Iris pigment epithelial cell (primary cell): Measurements from ENCODE around the gene NTSR1.

Experiments
- DNase-seq: peaks from one replicate; pipeline ENCODE4 v3.0.0-alpha.2; 2011; ENCODE audit warnings: low read depth

Gene NTSR1

DNA sequence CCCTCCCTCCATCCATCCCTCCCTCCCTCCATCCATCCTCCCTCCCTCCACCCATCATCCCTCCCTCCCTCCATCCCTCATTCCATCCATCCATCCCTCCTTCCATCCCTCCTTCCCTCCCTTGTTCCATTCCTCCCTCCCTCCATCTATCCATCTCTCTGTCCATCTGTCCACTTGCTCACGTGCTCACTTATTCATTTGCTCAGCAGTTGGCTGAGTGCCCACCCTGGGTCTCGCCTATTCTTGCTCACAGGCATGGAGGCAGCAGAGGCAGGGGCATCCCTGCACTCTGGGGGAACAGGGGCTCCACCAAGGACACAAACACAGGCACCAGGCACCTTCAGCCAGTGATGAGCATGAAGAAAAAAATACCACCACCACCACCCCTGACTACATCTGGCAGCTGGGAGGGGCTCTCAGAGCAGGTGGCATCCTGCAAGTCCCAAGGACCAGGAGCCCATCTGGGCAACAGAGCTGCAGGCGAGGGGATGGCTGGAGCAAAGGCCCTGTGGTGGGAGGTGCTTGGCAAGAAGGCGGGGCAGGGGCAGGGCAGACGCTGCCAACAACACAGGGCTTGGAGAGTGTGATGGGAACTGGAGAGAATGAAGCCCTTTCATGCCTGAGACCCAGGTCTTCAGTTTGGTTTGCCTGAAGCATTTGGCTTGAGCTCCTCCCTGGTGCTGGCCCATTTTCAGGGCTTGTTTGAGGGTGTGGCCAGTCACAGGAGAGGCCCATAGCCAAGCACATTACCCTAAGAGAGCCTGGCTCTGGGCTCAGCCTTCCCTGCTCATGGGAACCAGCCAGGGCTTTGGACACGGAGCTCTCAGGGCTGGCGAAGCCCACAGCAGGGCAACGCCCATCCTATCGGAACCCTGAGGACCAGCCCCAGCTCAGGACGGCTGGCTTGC is 47.4 kb downstream of the NTSR1 start:
- no peak for DNase-seq

- no peak for DNase-seq
Measured at GRCh38 chr20:62758226-62758912, 49.7 kb downstream of the NTSR1 start.

GRCh38 chr20:62759981-62760431 is 51.4 kb downstream of the NTSR1 start:
- no peak for DNase-seq

DNA sequence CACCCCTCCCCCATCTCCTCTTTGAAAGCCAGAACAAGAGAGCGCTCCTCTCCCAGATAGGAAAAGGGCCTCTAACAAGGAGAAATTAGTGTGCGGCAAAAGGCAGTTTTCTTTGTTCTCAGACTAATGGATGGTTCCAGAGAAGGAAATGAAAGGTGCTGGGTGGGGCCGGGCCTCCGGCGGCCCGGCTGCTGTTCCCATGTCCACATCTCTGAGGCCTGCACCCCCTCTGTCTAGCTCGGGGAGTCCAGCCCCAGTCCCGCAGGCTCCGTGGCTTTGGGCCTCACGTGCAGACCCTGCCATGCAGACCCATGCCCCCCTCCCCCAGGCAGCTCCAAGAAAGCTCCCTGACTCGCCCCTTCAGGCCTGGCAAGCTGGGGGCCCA is 51.8 kb downstream of the NTSR1 start:
- DNase-seq = no peak

- DNase-seq = no peak
Measured at GRCh38 chr20:62760856-62761758, 52.5 kb downstream of the NTSR1 start.

DNA sequence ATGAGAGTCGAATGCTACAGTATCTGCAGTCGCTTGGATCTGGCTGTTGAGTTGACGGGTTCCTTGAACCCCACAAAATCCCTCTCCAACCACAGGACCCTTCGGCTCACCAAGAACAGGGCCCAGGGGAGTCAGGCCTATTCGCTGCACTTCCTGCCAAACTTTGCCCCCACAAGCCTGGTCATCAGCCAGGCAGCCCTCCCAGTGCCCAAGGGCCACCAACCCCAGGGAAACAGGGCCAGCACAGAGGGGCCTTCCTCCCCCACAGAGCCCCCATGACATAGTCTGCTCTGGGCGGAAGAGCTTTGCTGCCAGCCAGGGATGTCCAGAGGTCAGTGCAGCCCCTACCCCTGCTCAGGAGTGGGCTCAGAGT is 53.1 kb downstream of the NTSR1 start:
- no peak for DNase-seq

DNA sequence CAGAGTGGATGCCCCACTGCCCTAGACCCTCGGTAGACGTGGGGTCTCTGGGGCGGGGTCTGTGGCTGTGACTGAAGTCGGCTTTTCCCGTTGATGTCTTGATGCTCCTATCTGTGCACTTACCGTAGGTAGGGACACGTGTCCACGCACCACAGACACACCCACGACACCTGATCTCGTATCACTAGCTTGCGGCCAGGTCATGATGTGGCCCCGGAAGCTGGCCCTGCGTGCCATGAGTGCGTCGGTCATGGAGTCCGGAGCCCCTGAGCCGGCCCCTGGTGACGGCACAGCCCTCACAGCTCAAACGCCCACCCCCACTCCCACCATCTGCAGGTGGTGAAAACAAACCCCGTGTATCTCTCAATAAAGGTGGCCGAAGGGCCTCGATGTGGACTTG is 53.7 kb downstream of the NTSR1 start:
- no peak for DNase-seq

GRCh38 chr20:62762801-62763368 is 54.2 kb downstream of the NTSR1 start:
- no peak for DNase-seq

DNA sequence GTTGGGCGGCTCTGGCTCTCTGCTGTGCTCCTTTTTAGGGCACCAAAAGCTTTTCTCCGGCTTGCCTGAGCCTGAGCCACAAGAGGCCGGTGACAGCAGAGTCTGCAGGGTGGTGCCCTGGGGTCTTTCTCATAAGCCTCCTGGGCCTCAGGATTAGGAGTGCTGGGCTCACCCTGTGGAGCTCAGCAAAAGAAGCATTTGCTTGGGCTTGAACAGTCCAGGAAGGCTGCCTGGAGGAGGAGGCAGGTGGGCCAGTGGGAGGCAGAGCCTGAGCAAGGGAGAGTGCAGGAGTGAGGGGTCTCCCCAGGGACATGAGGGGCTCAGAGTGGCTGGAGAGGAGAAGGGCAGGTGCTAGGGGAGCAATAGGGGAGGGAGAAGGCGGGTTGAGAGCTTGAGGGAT is 54.8 kb downstream of the NTSR1 start:
- DNase-seq = no peak

- no peak for DNase-seq
Measured at GRCh38 chr20:62764156-62764935, 55.7 kb downstream of the NTSR1 start.

DNA sequence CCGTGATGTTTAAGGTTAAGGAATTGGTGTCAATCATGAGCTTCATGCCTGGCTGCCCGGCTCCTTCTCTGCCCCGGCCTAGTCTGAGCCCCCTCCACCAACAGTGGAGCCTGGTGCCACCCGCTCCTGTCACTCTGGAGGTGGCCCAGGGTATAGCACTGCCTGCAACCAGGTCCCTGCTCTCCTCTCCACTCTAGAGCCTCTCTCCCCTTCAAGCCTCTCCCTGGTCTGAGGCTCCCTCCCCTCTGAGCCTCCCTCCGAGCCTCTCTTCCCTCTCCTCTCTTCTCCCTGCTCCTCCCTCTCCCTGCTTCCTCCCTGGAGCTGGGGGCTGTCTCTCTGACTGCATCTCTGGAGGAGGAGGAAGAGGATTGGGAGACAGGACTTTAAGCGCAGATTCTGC is 56.4 kb downstream of the NTSR1 start:
- DNase-seq = no peak

DNA sequence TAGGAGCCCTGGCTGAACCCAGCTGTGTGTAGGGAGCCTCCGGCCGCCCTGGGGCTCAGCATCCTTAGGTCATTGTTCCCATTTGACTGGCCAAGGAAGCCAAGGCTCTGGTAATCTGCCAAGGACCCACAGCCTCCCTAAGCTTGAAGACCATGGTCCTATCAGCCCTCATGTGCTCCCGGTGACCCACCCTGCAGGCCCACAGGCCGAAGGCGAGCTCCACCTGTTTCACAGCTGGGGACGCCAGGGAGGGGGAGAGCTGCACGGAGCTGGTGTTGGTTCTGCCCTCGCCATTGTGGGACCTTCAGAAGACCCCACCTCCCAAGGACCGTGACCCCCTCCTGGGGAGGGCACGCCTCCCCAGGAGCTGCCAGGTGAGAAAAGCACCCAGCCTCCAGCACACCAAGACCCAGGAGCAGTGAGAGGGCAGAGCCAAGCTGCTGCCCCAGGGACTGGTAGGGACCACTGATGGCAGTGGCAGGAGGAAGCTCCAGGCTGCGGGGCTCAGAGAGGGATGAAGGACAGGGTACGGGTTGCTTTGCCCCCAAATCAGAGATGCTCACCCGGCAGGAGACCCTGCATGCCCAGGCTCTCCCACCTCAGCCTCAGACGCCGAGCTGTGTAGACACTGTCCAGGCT is 56.9 kb downstream of the NTSR1 start:
- DNase-seq = no peak

- DNase-seq = no peak
Measured at GRCh38 chr20:62766071-62766450, 57.4 kb downstream of the NTSR1 start.

DNA sequence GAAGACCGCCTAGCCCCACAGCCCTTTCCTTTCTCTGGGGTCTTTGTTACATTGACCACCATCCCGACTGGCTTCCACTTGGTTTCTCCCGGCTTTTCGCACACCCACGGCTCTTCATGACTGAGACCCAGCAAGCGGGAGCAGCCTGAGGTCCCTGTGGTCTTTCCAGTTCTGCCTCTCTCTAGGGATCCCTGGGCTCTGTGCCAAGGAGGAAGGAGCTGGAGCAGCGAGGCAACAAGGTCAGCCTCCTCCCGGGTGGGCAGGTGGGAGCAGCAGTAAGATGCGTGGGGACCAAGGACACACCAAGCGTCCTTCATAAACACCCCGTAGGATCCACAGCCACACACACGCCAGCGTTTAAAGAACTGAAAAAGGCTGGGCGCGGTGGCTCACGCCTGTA is 58.1 kb downstream of the NTSR1 start:
- no peak for DNase-seq

DNA sequence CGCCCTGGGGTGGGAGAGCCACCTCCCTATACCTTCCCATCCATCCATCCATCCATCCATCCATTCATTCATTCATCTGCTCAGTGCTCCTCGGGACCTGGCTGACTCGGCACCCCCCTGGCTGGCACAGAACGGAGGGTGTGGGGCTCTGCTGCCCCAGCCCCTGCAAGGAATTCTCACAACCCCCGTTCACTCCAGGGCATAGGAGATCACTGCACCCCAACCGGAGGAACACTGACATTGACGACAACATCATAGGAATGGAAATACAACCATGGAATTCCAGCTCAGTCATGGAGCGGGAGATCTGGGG is 59.6 kb downstream of the NTSR1 start:
- no peak for DNase-seq

DNA sequence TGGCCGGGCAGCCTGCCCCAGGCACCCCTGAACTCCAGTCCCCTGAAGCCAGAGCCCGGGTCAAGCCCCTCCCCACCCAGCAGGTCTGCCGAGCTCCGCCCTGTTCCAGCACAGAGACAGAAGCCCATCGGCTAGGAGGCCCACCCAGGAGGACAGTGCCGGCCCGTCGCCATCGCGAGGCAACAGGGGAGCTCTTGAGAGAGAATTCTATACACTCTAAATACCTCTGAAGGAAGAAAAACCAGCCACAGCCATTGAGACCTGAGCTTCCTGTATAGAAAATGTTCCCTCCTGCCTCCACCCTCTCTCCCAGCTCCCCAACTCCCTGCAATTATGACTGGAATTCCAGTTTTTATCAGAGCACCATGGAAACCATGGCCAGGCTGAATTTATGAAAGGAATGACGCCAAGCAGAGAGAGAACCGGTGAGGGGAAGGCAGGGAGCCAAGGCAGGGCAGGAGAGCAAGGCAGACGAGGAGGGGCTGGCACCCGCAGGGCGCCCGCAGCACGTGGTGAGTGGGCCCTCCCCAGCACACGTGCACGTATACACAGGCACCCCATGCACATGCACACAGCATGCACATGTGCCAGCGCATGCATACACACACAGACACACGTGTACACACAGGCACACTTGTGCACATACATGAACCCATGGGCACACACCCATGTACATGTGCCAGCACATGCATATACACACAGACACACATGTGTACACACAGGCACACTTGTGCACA is 60.1 kb downstream of the NTSR1 start:
- DNase-seq = peak; percentile 39

DNA sequence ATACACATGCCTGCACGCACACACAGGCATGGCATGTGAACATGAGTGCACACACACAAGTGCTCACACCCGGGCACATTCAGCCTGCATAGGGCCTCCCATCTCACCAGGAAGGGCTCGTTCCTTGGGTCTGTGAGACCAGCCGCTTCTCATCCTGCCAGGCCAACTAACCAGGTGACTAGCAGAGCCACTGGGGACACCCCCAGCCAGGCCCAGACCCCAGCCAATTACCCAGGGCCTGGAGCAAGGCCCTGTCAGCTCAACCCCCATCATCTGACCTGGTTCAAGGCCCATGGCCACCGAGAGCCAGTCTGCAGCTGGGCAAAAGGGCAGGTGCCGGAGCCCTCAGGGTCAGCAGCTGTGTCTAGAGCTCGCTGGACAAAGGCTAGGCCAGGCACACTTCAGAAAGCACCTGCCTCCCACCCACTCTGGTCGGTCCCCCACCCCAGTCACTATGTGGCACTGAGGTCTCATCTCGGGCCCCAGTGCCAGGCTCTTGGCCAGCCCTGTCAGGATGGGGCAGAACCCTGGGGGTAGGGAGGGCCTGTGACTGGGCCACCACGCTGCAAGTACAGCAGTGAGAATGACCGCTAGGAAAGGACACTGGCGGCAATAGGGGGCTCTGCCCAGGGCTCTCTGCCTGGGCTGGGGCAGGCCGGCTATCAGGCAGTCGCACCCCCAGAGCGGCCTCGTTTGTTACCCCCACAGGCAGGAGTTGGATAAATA is 60.9 kb downstream of the NTSR1 start:
- DNase-seq = no peak

DNA sequence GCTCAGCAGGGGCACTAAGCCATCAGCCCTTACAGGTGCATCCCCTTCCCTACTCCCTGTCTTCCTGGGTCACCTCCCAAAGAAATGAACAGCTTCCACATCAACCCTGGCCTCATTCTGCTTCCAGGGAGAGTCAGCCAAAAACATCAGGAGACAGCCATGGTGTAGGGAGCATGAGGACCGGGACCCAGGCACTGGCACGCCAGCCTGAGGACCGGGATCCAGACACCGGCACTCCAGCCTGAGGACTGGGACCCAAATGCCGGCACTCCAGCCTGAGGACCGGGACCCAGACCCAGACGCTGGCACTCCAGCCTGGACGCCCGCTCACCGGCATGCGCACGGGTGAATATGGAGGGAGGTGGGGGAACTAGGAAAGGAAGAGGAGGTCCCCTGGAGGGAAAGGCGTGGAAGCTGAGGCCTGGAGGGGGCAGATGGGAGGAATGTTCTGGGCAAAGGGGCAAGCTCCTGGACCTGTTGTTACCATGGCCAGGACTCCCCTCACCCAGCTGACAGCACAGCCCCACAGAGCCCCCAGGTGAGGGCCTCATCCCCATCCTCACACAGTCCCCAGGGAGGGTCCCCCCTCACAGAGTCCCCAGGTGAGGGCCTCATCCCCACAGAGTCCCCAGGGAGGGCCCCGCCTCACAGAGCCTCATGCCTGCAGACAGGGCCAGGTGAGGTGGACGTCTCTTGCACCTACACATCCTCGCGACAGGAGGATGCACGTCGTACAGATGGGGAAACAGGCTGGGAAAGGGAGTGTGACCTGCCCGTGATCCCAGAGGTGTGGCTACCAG is 61.7 kb downstream of the NTSR1 start:
- no peak for DNase-seq

- no peak for DNase-seq
Measured at GRCh38 chr20:62770916-62771315, 62.3 kb downstream of the NTSR1 start.
